GM19025 (cell line): Measurements from ENCODE around the gene NDNF.

Experiments
- ATAC-seq: cut with Tn5 transposase; IDR thresholded peaks from one replicate; pipeline ENCODE4 v1.9.1; 2021; ENCODE audit warnings: mild to moderate bottlenecking, low read depth, moderate library complexity; ENCODE audit not compliant: unreplicated experiment

Gene NDNF, protein sequence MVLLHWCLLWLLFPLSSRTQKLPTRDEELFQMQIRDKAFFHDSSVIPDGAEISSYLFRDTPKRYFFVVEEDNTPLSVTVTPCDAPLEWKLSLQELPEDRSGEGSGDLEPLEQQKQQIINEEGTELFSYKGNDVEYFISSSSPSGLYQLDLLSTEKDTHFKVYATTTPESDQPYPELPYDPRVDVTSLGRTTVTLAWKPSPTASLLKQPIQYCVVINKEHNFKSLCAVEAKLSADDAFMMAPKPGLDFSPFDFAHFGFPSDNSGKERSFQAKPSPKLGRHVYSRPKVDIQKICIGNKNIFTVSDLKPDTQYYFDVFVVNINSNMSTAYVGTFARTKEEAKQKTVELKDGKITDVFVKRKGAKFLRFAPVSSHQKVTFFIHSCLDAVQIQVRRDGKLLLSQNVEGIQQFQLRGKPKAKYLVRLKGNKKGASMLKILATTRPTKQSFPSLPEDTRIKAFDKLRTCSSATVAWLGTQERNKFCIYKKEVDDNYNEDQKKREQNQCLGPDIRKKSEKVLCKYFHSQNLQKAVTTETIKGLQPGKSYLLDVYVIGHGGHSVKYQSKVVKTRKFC

DNA sequence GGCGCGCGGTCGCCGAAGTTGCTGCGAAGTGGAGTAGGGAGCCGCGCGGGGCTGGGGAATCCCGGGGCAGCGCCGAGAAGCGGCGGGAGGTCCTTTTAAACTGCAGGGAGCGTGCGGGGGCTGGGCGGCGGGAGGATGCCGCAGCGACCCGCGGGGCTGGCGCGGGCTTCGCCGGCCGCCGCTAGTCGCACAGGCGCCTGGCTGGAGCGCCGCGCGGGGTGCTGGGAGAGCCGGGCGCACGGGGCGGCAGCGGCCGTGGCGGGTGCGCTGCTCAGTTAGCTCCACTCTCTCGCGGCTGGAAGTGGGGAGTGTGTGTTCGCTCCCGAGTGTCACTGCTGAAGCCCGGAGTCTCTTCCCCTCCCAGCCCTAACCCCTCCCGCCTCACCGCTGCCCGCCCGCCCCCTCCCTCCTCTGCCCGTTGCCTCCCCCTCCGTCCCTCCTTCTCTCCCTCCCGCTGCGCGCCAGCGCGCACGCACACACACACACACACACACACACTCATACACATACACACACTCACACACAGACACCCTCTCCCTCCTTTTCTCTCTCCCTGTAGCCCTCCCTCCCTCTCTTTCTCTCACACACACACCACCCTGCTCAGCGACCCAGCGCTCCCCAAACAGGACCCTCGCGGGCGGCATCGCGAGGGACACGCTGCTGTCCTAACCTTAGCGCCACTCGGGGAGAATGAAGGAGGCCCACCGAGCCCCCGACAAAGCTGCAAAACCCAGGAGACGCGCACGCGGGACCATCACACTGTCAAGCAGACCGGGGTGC lies at the start of gene NDNF:
TSS of gene NDNF (minus strand) at position 312 of the 780 bp plus-strand sequence. CDS start 26,698 bp downstream, outside the sequence.
- ATAC-seq, result no peak

- no peak for ATAC-seq
These were observed 47.4 kb upstream of the NDNF start for GRCh38 chr4:121119715-121120114.

DNA sequence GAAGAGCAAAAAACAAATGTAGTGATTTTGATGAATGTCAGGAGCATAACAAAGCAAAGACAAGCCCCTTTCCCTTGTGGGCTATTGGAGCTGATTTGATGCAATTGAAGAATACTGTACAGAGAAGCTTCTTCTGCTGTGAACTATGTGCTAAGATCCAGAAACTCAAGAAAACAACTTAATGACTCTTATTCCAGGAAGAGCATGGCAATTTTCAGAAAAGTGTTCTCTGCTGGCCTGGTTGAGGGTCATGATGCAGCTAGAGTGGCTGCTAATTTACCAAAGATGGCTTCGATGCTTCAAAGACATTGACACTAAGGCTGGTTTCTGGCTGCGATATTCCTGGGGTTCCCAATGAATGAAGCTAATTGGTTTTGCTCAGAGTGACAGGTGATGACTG lies 46.0 kb upstream of the NDNF start:
- no peak for ATAC-seq

DNA sequence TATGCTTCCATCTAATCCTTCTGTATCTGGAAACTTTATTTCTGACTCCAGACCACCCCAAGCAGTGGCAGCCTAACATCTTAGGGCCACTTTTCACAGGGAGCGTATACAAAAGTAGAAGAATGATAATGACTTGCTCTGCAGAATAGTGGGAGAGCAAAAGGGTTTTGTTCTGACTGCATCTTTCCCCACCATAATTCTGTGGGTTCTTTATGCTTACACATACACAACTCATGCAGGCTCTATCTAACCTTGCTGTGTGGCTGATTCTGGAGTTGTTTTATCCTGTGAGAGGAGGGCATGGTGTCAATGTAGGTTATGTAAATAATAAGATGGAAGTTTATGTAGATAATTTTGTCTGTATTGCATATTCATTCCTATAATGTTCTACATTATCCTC lies 42.4 kb upstream of the NDNF start:
- no peak for ATAC-seq

- ATAC-seq, result no peak
These were observed 40.2 kb upstream of the NDNF start for GRCh38 chr4:121112530-121112929.

DNA sequence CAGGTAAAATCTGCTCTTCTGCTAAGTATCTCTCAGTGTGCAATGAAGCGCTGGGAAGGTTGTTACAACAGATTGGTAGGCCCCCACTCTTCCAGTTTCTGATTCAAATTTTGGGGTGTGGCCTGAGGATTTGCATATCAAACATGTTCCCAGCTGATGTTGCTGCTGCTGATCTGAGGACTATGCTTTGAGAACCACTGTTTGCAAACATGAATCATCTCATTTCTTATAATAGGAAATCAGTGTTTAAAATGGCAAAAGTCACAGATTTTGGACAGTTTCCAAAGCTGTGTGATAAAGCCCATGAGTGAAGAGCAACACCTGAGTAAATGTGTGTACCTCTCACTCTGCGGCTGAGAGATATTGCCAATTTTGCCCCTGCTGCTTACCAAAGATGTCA lies 36.2 kb upstream of the NDNF start:
- ATAC-seq, result no peak

DNA sequence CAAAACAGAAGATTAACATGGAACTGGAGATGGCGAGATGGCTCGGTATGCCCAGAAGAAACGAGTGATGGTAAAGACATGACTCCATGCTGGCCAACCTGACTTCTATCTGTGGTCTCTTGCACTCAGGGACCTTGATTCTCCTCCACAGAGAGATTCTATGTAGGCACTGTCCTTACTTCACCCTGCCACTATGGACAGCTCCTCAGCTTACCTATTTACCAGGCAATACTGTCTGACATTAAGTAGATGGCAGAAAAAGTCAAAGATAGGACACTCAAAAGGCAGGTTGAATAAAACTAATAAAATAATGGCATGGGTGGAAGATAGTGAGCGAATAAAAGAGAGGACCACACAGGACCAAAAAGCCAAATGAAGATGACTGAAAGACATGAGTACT lies 35.2 kb upstream of the NDNF start:
- ATAC-seq, result no peak

DNA sequence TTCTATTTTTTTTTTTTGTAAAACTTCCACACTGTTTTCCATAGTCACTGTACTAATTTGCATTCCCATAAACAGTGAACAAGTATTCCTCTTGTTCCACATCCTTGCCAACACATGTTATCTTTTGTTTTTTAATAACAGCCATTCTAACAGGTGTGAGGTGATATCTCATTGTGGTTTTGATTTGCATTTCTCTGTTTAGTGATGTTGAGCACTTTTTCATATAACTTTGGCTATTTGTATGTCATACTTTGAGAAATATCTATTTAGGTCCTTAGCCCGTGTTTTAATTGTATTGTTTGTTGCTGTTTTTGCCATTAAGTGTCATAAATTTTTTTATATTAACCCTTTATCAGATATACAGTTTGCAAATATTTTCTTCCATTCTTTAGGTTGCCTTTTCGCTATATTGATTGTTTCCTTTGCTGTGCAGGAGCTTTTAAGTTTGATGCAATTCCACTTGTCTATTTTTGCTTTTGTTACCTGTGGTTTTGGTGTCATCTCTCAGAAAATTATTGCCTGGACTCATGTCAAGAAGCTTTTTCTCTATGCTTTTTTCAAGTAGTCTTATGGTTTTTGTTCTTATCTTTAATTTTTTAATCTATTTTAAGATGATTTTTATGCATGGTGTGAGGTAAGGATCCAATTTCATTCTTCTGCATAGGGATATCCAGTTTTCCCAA lies 27.9 kb upstream of the NDNF start:
- no peak for ATAC-seq

- no peak for ATAC-seq
These were observed 25.9 kb upstream of the NDNF start for GRCh38 chr4:121098266-121098665.

DNA sequence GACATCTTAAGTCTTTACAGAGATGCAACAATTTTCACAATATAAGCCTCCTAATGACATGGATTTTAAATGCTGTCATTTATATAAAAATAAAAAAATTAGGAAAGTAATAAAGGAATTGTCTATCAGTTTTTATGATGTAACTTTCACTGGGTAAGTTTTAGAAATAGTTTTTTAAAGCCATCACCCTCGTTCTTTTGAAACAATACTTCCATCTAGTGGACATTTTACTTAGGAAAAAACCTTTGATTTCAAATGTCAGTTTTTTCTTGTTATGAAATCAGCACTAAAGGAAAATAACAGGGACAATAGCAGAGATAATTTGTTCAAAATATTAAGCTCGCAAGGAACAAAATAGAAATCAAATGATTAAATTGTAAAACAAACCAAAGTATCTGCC lies 24.3 kb upstream of the NDNF start:
- no peak for ATAC-seq

DNA sequence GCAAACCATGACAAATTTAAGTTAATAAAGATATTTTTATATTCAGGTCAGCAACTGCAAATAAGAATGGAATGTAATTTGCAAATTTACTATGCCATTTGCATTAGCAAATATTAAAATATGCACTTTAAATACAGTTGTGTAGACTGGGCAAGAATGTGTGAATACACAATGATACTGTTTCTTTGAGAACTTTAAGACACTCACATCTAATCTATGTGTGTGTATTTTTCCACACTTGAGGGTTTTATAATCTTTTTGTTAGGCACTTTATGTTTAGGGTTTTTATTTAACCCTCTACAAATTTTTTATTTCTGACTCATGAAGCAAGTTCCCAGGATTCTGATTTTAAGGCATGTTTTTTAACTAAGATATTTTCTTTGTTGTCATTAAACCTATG lies 23.9 kb upstream of the NDNF start:
- no peak for ATAC-seq

DNA sequence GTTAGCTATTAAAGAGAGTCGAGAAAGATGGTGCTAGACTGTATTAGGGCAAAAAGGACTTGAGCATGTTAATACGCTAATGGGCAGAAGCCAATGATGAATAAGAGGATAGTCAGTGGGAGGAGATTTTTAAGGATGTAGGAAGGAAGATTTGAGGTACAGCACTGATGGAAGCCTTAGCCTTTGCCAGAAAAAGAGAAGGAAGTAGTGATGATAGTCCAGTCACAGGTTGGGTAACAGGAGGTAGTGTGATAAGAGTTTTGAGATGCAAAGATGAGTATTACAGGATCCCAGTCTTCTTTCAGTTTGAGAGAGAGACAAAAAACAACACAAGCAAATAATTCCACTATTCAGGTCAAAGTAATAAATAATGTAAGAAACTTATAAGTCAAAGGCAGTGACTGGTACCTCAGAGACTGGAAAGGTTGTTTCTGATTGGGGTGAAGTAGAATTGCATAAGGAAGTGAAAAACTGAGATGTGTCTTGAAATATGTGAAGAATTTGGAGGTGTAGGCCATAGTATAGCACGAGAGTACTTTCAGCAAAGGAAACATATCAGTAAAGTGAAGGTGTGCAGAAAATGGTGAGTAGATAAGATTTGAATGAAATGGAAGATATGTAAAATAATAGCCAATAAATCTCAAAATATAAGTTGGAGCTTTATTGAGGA lies 22.1 kb upstream of the NDNF start:
- no peak for ATAC-seq

DNA sequence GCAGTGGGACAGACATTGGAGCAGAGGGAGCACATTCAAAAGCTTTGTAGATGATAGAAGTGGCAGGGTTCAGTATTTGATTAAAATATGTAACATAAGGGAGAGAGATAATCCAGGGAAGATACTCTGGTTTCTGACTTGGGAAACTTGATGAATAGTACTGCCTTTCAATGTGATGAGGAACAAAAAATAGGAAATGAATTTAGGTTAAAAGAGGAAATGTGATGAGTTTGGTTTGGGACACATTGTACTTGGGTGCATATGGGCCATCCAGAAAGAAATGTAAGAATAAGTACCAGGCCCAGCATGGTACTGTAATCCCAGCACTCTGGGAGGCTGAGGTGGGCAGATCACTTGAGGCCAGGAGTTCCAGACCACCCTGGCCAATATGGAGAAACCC lies 20.9 kb upstream of the NDNF start:
- no peak for ATAC-seq

- ATAC-seq, result no peak
These were observed 19.6 kb upstream of the NDNF start for GRCh38 chr4:121091941-121092340.

GRCh38 chr4:121088867-121089266 lies 16.5 kb upstream of the NDNF start:
- ATAC-seq, result no peak

- no peak for ATAC-seq
These were observed 7.0 kb upstream of the NDNF start for GRCh38 chr4:121079376-121079775.

DNA sequence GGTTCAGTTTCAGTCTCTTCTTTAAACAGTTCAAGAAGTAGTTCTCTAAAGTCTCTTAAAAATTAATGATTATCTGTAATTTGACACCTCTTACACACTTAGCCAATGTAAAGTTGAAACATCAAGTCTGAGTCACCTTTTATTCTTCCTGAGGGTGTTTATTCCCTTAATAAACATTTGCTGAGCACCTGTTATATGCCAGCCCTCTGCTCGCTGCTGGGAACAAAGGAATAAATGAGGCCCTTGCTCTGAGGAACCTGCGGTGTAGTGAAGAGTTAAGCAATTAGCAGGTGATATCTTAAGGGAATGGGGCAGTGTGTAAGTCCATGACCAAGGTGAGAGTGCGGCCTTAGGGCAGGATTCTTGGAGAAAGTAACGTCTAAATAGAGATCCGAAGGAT lies 5.2 kb upstream of the NDNF start:
- ATAC-seq, result no peak

GRCh38 chr4:121076416-121076815 lies 4.1 kb upstream of the NDNF start:
- no peak for ATAC-seq

- no peak for ATAC-seq
These were observed 1.5 kb upstream of the NDNF start for GRCh38 chr4:121073672-121074381.

DNA sequence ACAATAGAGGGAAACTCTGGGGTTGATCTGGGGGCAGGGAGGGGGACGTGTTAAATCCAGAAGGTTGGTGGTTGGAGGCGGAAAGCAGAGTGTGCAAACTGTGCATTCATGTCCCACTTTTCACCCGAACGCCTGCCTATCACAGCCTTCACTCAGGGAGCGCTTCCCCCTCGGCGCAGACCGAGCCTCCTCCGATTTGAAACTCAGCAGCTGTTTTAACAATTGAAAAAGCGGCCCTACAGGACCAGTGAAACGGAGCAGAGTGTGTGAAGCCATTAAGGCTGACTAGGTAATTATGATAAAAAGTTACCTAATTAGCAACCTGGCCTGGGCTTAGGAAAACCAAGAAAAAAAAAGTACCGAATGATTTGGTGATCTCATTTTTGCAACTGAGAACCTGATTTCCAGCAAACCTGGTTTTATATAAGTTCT lies 685 bp upstream of the NDNF start:
- ATAC-seq, result no peak
